NCI-H2107 (cell line): ENCODE measurements around the gene TFF1.
A peak's percentile ranks its signal among the peaks of the same experiment; 100 is the strongest.

Experiments
- DNase-seq: peaks from one replicate; lab custom pipeline; 2025; lab: John Stamatoyannopoulos, UW

Gene TFF1

GRCh38 chr21:42398436-42399028, 32.2 kb upstream of the TFF1 start:
- DNase-seq: no peak

GRCh38 chr21:42397746-42398394, 31.5 kb upstream of the TFF1 start:
- no peak for DNase-seq

GRCh38 chr21:42396799-42397745, 30.7 kb upstream of the TFF1 start:
- no peak for DNase-seq

DNA sequence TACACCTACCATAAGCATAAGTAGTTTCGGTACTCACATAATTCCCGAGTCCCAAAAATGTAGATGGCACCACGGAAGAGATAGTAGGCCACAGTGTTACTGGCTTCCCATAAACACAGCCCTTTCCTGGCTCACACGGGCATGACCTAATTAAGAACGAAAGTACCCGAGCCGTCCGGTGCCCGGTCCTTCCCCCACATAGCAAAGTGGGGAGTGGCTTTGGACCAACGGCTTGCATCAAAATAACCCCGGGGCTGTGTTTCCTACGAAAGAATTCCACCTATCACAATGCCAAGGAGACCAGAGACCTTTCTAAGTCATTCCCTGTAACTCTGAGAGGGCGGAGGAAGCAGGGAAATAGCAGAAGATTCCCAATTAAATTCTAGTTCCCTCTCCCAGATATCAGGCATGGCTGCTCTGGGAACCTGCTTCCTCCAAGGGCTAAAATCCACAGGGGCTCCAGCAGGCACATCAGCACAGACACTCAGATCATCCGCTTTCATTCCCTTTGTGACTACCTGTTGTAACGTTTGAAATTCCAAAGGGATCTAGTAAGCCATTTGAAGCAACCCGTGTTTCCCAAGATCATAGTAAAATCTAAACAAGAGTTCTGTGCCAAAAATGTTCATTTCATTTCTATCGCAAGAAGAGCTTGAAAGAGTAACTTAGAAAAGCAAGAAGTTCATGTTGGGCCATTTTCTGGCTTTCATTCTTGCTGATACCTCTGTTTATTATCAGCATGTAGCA, 29.7 kb upstream of the TFF1 start, which contains the start of gene TMPRSS3:
TSS of gene TMPRSS3 (minus strand) at position 148 of the 747 bp plus-strand sequence. CDS start 635 bp downstream, outside the sequence.
- DNase-seq: no peak

GRCh38 chr21:42395302-42395701, 29.0 kb upstream of the TFF1 start:
- no peak for DNase-seq

GRCh38 chr21:42393443-42393950, 27.2 kb upstream of the TFF1 start:
- DNase-seq: no peak

- no peak for DNase-seq
Observed at GRCh38 chr21:42392731-42393442, 26.6 kb upstream of the TFF1 start.

DNA sequence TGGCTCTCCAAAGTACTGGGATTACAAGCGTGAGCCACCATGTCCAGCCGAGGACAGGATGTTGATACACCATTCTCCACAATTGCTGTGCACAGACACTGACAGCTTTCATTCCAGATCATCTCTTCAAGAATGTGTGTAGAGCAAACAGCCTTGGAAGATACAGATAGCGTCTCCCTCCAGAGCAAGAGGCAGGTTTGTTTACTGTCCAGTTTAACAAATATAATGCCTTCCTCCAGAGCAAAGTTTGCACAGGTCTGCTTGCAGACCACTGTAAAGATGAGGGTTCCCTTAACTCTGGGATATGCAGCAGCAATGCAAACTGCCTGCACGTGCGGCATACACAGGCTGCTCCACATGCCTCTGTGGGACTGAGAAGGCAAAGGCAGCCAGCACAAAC, 25.0 kb upstream of the TFF1 start:
- no peak for DNase-seq

GRCh38 chr21:42390696-42391095, 24.4 kb upstream of the TFF1 start:
- no peak for DNase-seq

DNA sequence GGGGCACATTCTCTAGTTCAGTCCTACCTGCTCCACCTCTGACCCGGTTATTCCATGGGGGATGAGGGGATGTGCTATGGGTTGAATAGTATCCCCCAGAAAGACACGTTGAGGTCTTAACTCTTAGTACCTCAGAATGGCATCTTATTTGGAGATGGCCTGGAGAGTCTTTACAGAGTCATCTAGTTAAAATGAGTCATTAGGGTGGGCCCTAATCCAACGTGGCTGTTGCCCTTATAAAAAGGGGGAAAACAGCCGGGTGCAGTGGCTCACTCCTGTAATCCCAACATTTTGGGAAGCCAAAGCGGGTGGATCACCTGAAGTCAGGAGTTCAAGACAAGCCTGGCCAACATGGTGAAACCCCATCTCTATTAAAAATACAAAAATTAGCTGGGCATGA, 23.9 kb upstream of the TFF1 start:
- no peak for DNase-seq

- no peak for DNase-seq
Observed at GRCh38 chr21:42389449-42389835, 23.1 kb upstream of the TFF1 start.

DNA sequence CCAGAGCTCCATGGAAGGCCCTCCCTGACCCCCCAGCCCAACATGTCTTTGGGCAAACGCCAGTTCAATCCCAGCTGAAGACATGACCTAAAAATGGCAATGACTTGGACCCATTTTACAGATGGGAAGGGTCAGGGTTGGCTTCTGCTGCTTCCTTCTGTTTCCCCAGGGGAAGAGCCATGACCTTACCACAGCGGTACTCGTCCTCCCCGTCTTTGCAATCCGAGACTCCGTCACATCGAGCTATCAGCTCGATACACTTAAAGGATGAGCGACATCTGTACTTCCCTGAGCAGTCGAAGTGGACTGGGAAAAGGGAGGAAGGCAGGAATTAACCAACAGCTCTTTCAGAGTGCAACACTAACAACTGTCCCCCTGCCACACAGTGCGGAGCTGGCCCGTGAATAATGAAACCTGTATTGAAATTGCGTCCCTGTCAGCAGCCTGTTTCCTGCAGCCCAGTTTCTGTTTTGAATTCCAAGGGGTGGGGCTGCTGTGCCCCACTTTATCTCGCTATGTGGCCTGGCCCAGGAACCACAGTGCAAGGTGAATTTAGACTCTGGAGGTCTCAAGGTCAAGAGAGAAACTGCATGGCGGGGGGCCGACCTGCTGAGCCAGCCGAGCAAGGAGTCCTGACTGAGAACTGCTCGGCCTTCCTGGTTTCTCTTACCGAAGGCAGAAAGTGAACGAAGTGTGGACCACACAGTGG, 22.6 kb upstream of the TFF1 start:
- no peak for DNase-seq

DNA sequence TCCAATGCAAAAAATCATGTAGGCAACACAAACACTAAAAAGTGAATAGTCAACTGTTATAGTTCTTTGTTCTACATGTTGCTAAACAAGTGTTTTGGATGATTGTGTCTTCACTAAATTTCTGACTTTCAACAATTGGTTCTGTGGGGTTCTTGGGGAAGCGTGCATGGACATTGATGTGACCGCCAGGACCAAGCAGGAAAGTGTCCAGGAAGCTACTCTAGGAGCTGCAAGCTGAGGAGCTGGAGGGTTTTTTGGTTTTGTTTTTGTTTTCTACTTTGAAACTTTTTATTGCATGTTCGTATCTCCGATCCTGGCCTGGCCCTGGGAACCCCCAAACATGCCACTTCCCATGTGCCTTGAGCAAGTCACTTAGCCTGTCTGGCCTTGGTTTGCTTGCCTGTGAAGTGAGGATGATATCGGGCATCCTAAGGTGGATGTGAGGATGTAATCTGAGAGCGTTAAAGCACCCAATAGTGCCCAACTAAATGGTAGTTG, 21.6 kb upstream of the TFF1 start:
- no peak for DNase-seq

DNA sequence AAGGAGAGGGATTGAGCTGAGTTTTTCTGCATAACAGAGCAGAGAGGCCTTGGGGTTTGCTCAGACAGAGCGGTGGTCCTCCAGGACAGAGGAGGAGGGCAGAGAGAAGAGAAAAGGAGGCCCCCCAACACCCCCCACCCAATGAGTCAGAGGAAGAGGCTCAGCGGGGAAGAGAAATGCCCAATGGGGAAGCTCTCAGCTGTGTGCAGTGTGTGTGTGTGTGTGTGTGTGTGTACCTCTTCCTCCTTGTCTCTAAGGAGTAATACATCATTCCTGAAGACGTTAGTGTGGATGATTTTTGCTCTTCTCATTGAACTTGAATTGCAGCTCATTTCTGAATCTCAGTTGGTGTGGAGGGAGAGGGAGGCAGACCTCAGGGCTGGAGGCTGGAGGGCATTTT, 20.8 kb upstream of the TFF1 start:
- DNase-seq: no peak

GRCh38 chr21:42386034-42386591, 19.8 kb upstream of the TFF1 start:
- DNase-seq: no peak

DNA sequence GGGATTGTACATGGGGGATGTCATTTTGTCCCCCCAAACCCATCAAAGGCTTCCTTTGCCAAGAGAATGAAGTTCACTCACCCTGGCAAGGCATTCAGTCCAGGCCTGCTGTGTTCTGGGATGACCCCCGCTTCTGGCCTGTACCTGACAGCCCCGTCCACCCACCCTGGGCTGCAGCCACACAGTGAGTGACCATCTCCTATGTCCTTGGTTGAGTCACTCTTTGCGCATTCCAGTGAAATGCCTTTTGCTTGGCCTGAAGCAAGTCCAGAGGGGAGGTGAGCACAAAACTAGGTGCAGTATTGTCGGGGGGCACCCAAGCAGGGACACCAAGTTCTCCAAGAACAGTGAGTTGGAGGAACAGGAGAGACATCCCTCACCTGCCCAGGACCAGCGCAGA, 19.3 kb upstream of the TFF1 start:
- DNase-seq: no peak

DNA sequence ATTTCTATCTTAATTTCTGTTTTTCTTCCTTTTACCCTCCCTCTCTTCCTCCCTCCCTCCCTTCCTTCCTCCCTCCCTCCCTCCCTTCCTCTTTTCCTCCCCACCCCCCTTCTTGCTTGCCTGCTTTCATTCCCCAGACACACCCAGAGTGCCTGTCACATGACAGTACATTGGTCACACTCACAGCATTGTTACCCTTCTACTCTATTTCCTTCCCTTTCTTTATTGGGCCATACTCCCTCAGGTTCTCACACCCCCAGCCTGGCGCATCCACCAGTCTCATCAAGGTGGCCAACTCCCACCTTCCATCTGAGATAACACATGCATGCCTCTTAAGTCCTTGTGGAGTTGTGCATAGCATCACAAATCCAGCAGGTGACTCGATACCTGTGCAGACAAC, 18.7 kb upstream of the TFF1 start:
- DNase-seq: no peak

- peak; percentile 49 for DNase-seq
Observed at GRCh38 chr21:42384156-42384945, 18.0 kb upstream of the TFF1 start.

DNA sequence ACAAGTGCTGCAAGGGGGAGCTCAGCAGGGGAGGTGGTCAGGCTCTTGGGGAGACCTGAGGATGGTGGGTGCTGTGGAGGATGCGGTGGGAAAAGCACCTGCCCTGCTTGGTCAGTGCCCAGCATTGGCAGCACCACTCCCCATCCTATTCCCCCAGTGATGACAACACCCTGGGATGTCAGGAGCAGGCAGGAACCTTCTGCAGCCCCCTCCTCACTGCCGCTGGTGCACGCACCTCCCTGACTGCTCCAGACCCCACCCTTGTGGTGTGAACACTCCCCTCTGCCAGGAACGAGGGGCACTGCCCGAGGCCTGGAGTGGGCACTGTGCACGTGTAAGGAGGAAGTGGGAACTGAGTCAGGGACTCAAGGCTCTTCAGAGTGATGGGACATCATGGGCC, 17.0 kb upstream of the TFF1 start:
- DNase-seq: no peak
